Upper lobe of left lung (tissue), 6 donors: ENCODE data around the gene SENP5. TPM values are rescaled to one million over a fixed set of nuclear protein-coding genes. Genes with fewer than 3 reads are reported as not detected.

Experiments
- ATAC-seq, 2 donors: fragments of 200-7000 bp; cut with Tn5 transposase; one replicate each; pipeline ENCODE4 v1.9.1; 2022; ENCODE audit warnings: mild to moderate bottlenecking in 2 of 2, moderate library complexity in 2 of 2; ENCODE audit not compliant: low FRiP score in 2 of 2
- DNase-seq, 2 donors: peaks; one replicate each; pipeline ENCODE4 v3.0.0-alpha.2; 2019 to 2020
- H3K27ac ChIP-seq, 4 donors: fragments of 200-600 bp; sonication (generic); one replicate each; pipeline ENCODE4 v1.5.1; 2016 to 2019
- H3K27me3 ChIP-seq, 4 donors: fragments of 200-600 bp; sonication (generic); one replicate each; pipeline ENCODE4 v1.5.1; 2017 to 2019
- H3K36me3 ChIP-seq, 4 donors: fragments of 200-600 bp; sonication (generic); one replicate each; pipeline ENCODE4 v1.5.1; 2016 to 2019
- H3K4me1 ChIP-seq, 4 donors: fragments of 200-600 bp; sonication (generic); one replicate each; pipeline ENCODE4 v1.5.1; 2018 to 2019
- H3K4me3 ChIP-seq, 4 donors: fragments of 200-600 bp; sonication (generic); one replicate each; pipeline ENCODE4 v1.5.1; 2017 to 2019; ENCODE audit warnings: mild to moderate bottlenecking in 2 of 4, moderate library complexity in 1 of 4
- H3K9me3 ChIP-seq, 4 donors: fragments of 200-600 bp; sonication (generic); one replicate each; pipeline ENCODE4 v1.5.1; 2018 to 2019
- EP300 ChIP-seq, 4 donors: sonication (generic); formaldehyde crosslinking; IDR thresholded peaks; one replicate each; pipeline ENCODE4 v1.5.1; 2017; ENCODE audit warnings: antibody characterized with exemption in 4 of 4, control low read depth in 2 of 4
- POLR2A ChIP-seq, 4 donors: fragments of 450-650 bp; IDR thresholded peaks; one replicate each; pipeline ENCODE4 v1.5.1; 2016 to 2017; ENCODE audit warnings: antibody characterized with exemption in 4 of 4, mild to moderate bottlenecking in 2 of 4
- POLR2AphosphoS5 ChIP-seq, 2 donors: sonication (generic); formaldehyde crosslinking; IDR thresholded peaks; one replicate each; pipeline ENCODE4 v1.5.1; 2017; ENCODE audit warnings: antibody characterized with exemption in 2 of 2
- WGBS, 2 donors: methylation state at CpG; one replicate each; pipeline ENCODE4 v1.1.5; 2017 to 2018; 5-methylcytosine and 5-hydroxymethylcytosine counted together
- total RNA-seq, 6 donors: library from RNA; depleted of rRNA in 4 of 6; stranded (reverse); fragments of >200 nt in 4 of 6; gene quantifications; one replicate each; pipeline versions ENCODE4 v1.1.0 to v1.2.1, GENCODE V29; 2016 to 2021
- TF ChIP-seq, protein P1 (sequence below), 6 experiments: fragments of 450-650 bp in 4 of 6; fragments of 200-600 bp in 2 of 6; sonication (generic) in 2 of 6; IDR thresholded peaks; one replicate each; pipeline ENCODE4 v1.5.1; 2016 to 2019; ENCODE audit warnings: antibody characterized with exemption in 6 of 6
- donor health status: DM: no; HTN: no; CAD: no; lungs with moderate emphysema.
- donor health status: DM: no; HTN: yes; CAD: no; lungs with severe emphysema.

SENP5 gene
- total RNA-seq, 6 donors from 2014 or later, result 25.8 to 67.1 (median 41.5) TPM

DNA sequence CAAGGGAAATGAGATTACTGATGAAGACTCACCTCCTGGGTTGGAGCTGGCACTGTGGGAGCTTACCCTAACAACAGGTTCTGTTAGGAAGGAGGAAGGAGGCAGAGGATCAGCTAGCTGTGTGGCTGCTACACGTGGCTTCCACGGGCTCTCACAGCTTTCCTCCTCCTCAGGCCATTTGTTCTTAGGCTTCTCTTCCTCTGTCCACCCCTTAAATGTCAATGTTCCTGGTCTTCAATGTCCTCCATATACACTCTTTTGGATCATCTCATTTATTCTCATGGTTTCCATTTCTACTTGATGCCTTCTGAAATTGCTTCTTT lies 95.9 kb downstream of the SENP5 start:
- Histone ChIP-seq H3K4me3 (no peak overlapping the region), H3K27me3 (no peaks in the 10 kb centered on the region), H3K4me1 (peaks cover 8 to 18% (median 9%) of the 10 kb centered on the region in 4 donors), H3K9me3 (no peaks in the 10 kb centered on the region), H3K36me3 (no peaks in the 10 kb centered on the region), H3K27ac (no peak overlapping the region)
- ATAC-seq (no peak), DNase-seq (no peak)
- TF ChIP-seq POLR2A (IDR thresholded peaks at IDR 0.05) (no peak), POLR2AphosphoS5 (IDR thresholded peaks at IDR 0.05) (no peak), EP300 (IDR thresholded peaks at IDR 0.05) (no peak)
- TF ChIP-seq, protein P1, sequence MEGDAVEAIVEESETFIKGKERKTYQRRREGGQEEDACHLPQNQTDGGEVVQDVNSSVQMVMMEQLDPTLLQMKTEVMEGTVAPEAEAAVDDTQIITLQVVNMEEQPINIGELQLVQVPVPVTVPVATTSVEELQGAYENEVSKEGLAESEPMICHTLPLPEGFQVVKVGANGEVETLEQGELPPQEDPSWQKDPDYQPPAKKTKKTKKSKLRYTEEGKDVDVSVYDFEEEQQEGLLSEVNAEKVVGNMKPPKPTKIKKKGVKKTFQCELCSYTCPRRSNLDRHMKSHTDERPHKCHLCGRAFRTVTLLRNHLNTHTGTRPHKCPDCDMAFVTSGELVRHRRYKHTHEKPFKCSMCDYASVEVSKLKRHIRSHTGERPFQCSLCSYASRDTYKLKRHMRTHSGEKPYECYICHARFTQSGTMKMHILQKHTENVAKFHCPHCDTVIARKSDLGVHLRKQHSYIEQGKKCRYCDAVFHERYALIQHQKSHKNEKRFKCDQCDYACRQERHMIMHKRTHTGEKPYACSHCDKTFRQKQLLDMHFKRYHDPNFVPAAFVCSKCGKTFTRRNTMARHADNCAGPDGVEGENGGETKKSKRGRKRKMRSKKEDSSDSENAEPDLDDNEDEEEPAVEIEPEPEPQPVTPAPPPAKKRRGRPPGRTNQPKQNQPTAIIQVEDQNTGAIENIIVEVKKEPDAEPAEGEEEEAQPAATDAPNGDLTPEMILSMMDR (IDR thresholded peaks at IDR 0.05), result no peak
- 84 to 86% methylated on average over 2 of the region's 2 CpGs for WGBS, 2 donors

DNA sequence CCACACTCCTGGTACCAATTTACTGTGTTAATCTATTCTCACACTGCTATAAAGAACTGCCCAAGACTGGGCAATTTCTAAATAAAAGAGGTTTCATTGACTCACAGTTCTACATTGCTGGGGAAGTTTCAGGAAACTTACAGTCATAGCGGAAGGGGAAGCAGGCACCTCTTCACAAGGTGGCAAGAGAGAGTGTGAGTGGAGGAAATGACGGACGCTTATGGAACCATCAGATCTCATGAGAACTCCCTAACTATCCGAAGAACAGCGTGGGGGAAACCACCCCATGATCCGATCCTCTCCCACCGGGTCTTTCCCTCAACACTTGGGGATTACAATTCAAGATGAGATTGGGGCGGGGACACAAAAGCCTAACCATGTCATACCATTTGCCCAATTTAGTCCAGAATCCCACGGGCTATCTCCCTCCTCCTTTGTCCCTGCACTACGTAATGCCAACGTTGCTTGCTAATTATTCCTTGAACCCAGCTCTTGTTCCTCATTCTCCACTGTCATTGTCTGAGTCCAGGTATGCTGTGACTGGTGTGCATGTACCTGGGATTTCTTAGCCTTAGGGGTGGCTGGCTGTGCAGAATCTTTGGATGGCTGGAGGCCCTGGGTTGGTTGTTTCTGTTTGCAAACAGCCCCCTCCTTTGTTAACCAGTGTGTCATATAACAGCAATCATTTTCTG lies 97.5 kb downstream of the SENP5 start:
- peaks cover 8 to 23% (median 11%) of the 10 kb centered on the region in 4 donors for H3K4me1 ChIP-seq
- WGBS, 2 donors, result 93 to 95% methylated on average over 11 of the region's 11 CpGs
- DNase-seq (no peak), ATAC-seq (no peak)
- TF ChIP-seq POLR2AphosphoS5 (IDR thresholded peaks at IDR 0.05) (no peak), POLR2A (IDR thresholded peaks at IDR 0.05) (no peak), EP300 (IDR thresholded peaks at IDR 0.05) (no peak)
- TF ChIP-seq, protein P1 (IDR thresholded peaks at IDR 0.05), result no peak
- H3K36me3 ChIP-seq, result no peaks in the 10 kb centered on the region
- H3K27me3 ChIP-seq, result no peaks in the 10 kb centered on the region
- no peak overlapping the region for H3K27ac ChIP-seq
- H3K9me3 ChIP-seq, result no peaks in the 10 kb centered on the region
- no peak overlapping the region for H3K4me3 ChIP-seq

DNA sequence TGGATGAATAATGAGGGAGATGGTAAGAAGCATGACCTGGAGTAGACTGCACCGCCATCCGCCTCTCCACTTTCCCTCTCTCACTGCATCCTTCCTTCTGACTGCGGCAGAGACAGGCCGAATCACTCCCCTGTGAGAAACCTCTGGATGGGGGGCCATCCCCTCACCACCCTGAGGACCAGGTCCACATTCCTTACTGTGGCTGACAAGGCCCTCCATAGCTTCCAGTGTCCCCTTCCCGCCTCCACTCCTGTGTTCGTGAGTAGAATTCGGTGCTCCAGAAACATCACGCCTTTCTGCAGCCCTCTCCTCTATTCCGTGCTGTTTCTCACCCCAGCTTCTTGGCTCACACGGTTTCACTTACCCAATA lies 98.1 kb downstream of the SENP5 start:
- Histone ChIP-seq H3K27ac (no peak overlapping the region), H3K4me1 (peaks cover 8 to 26% (median 11%) of the 10 kb centered on the region in 4 donors), H3K36me3 (no peaks in the 10 kb centered on the region), H3K9me3 (no peaks in the 10 kb centered on the region), H3K27me3 (no peaks in the 10 kb centered on the region), H3K4me3 (no peak overlapping the region)
- ATAC-seq (no peak), DNase-seq (no peak)
- WGBS, 2 donors, result 95 to 96% methylated on average over 10 of the region's 10 CpGs
- TF ChIP-seq POLR2A (IDR thresholded peaks at IDR 0.05), result no peak
- TF ChIP-seq EP300 (IDR thresholded peaks at IDR 0.05), result no peak
- TF ChIP-seq POLR2AphosphoS5 (IDR thresholded peaks at IDR 0.05), result no peak
- TF ChIP-seq, protein P1 (IDR thresholded peaks at IDR 0.05), result no peak

DNA sequence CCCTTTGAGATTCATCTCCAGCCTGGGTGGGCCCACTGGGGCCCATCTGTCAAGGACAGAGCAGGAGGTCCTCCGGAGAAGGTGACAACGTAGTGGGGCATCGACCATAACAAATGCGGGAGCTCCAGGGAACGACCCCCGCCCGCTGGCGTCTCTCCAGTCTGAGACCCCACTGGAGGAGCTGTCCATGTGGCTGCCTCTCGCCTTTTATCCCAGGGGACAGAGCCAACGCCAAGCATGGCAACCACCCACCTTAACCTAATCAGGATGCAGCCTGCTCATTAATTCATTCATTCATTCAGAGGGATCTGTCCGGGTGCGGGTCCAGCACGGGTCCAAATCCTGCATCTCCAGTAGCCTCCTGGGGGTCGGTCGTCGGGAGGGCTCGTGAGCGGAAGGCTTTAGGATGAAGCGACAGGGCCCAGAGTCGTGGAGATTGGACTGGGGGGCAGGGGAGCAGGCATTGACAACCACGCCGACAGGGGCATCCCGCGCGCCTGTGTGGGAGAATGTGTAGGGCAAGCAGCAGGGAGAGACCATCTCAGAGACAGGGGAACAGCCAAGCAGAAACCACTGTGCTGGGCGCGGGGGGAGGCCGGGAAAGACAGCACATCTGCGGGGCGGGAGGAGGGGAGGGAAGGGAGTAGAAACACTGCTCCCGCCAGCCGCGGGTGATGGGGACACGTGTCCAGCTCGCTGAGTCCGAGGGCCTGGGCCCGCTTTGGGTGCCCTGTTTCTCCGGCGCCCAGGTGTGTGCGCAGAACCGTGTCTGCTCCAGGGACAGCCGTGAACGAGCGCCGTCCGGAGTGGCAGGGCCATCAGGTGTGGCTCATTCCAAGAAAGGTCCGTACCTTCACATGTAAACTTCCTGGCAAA lies 99.0 kb downstream of the SENP5 start:
- Histone ChIP-seq H3K9me3 (no peaks in the 10 kb centered on the region), H3K27me3 (no peaks in the 10 kb centered on the region), H3K36me3 (no peaks in the 10 kb centered on the region), H3K4me3 (no peak overlapping the region), H3K4me1 (peaks cover 8 to 26% (median 11%) of the 10 kb centered on the region in 4 donors), H3K27ac (no peak overlapping the region)
- ATAC-seq (no peak), DNase-seq (peak in 1 of 2 donors; percentile 77)
- 79 to 82% methylated on average over 40 to 44 of the region's 47 CpGs for WGBS, 2 donors
- no peak for TF ChIP-seq POLR2AphosphoS5 (IDR thresholded peaks at IDR 0.05)

DNA sequence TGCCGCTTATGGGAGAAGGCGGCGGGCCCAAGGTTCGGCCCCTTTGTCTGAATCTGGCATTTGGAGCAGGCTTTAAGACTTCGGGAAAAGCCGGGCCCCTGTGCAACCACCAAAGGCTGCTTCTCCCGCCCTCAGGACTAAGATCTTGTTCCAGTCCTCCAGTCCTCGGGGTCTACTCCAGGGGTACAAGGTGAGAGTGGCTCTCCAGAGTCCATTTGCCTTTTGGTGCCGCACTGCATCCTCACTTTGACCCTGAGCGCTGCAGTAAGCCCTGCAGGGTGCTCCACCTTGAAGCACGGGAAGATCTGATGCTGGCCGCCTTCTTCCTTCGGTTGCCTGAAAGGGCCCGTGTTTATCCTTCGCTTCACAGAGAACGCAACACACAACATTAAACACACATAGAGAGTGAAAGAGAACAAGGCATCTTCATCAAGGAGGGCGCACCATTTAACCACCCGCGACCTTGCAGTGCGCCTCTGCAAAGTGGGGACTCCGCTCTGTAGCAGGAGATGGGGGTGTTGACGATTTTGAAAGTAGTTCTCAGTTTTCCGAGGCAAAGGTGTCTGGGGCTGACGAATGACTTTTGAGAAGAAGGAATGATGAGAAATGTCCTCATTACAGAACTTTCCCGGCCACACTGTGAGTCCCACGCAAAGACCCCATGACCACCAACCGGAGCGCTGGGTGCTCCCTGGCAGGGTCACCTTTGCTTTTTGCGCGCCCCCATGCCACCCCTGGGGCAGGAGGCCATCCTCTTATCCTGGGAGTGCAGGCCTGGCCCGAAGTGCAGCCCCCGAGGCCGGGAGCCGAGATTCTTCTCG lies 99.9 kb downstream of the SENP5 start:
- no peak for ATAC-seq
- peak in 1 of 2 donors; percentile 50 for DNase-seq
- Histone ChIP-seq H3K36me3 (no peaks in the 10 kb centered on the region), H3K27ac (no peak overlapping the region), H3K9me3 (no peaks in the 10 kb centered on the region), H3K4me3 (peak overlapping the region; percentile 74 to 98 (median 86)), H3K4me1 (peaks cover 8 to 26% (median 11%) of the 10 kb centered on the region in 4 donors), H3K27me3 (no peaks in the 10 kb centered on the region)
- 69 to 79% methylated on average over 33 to 35 of the region's 35 CpGs for WGBS, 2 donors
- TF ChIP-seq, protein P1 (IDR thresholded peaks at IDR 0.05), result no peak
- no peak for TF ChIP-seq POLR2A (IDR thresholded peaks at IDR 0.05)
- TF ChIP-seq POLR2AphosphoS5 (IDR thresholded peaks at IDR 0.05), result no peak
- no peak for TF ChIP-seq EP300 (IDR thresholded peaks at IDR 0.05)
